GM20431 (cell line): ENCODE results near the gene INKA2.

Experiments used
- in situ Hi-C: fragments of 300-500 bp; cut with MseI, MboI; formaldehyde crosslinking; loops from one replicate; pipeline ENCODE4 v1.15.0; 2020; ENCODE audit warnings: low sequenced_read_pairs; ENCODE audit not compliant: unreplicated experiment

INKA2 gene

GRCh38 chr1:111739194-111739924, at the start of gene INKA2:
Gene INKA2 (minus strand): TSS chr1:111739395. CDS start chr1:111739242, 153 bp downstream.
- in situ Hi-C loops: no loop called here

- in situ Hi-C loops: no loop called here
These were observed 47.5 kb upstream of the INKA2 start for GRCh38 chr1:111786669-111787207.

GRCh38 chr1:111784273-111784901, 45.2 kb upstream of the INKA2 start:
- in situ Hi-C loops: no loop called here

GRCh38 chr1:111779546-111779945, 40.4 kb upstream of the INKA2 start:
- in situ Hi-C loops: no loop called here

- in situ Hi-C loops: no loop called here
These were observed 39.4 kb upstream of the INKA2 start for GRCh38 chr1:111778541-111779051.

GRCh38 chr1:111778066-111778465, 38.9 kb upstream of the INKA2 start:
- in situ Hi-C loops: no loop called here

- in situ Hi-C loops: no loop called here
These were observed 38.1 kb upstream of the INKA2 start for GRCh38 chr1:111777301-111777700.

GRCh38 chr1:111776861-111777260, 37.7 kb upstream of the INKA2 start:
- in situ Hi-C loops: no loop called here

- in situ Hi-C loops: no loop called here
These were observed 37.2 kb upstream of the INKA2 start for GRCh38 chr1:111776391-111776790.

GRCh38 chr1:111775966-111776365, 36.8 kb upstream of the INKA2 start:
- in situ Hi-C loops: no loop called here

- in situ Hi-C loops: no loop called here
These were observed 31.7 kb upstream of the INKA2 start for GRCh38 chr1:111770916-111771315.

- in situ Hi-C loops: no loop called here
These were observed 30.4 kb upstream of the INKA2 start for GRCh38 chr1:111769517-111770146.

- in situ Hi-C loops: no loop called here
These were observed 29.4 kb upstream of the INKA2 start for GRCh38 chr1:111768625-111769024.

GRCh38 chr1:111768023-111768422, 28.8 kb upstream of the INKA2 start:
- in situ Hi-C loops: no loop called here

- in situ Hi-C loops: no loop called here
These were observed 23.1 kb upstream of the INKA2 start for GRCh38 chr1:111762332-111762731.

- in situ Hi-C loops: no loop called here
These were observed 22.5 kb upstream of the INKA2 start for GRCh38 chr1:111761717-111762116.

- in situ Hi-C loops: no loop called here
These were observed 19.2 kb upstream of the INKA2 start for GRCh38 chr1:111758373-111758772.

- in situ Hi-C loops: no loop called here
These were observed 16.9 kb upstream of the INKA2 start for GRCh38 chr1:111756124-111756513.

GRCh38 chr1:111755331-111756123, 16.3 kb upstream of the INKA2 start, which contains the start of gene DDX20:
Gene DDX20 (plus strand): TSS chr1:111755901. CDS start chr1:111755925, 24 bp downstream.
- in situ Hi-C loops: no loop called here

- in situ Hi-C loops: no loop called here
These were observed 15.8 kb upstream of the INKA2 start for GRCh38 chr1:111754984-111755330.
